Activated naive CD8-positive, alpha-beta T cell treated with anti-CD3 and anti-CD28 coated beads, Interleukin-2, amount 50 U/mL, for 24 hours (primary cell): ENCODE data around the gene SLC6A6.

Source experiments
- ATAC-seq: fragments of 150-1000 bp; cut with Tn5 transposase; one replicate; pipeline ENCODE4 v1.10.0; 2021
- DNase-seq: peaks from one replicate; pipeline ENCODE4 v3.0.0; 2021
- H3K27ac Mint-ChIP-seq: one replicate; pipeline ENCODE4 v1.8.0; 2021; ENCODE audit warnings: mild to moderate bottlenecking, mixed read lengths
- H3K27me3 Mint-ChIP-seq: one replicate; pipeline ENCODE4 v1.8.0; 2021; ENCODE audit warnings: mixed read lengths
- H3K36me3 Mint-ChIP-seq: one replicate; pipeline ENCODE4 v1.8.0; 2021; ENCODE audit warnings: low read depth, mixed read lengths
- H3K4me1 Mint-ChIP-seq: one replicate; pipeline ENCODE4 v1.8.0; 2021; ENCODE audit warnings: mixed read lengths
- H3K4me3 Mint-ChIP-seq: one replicate; pipeline ENCODE4 v1.8.0; 2021; ENCODE audit warnings: mild to moderate bottlenecking, moderate library complexity, mixed read lengths
- H3K9me3 Mint-ChIP-seq: one replicate; pipeline ENCODE4 v1.8.0; 2021; ENCODE audit warnings: mixed read lengths

SLC6A6 gene

DNA sequence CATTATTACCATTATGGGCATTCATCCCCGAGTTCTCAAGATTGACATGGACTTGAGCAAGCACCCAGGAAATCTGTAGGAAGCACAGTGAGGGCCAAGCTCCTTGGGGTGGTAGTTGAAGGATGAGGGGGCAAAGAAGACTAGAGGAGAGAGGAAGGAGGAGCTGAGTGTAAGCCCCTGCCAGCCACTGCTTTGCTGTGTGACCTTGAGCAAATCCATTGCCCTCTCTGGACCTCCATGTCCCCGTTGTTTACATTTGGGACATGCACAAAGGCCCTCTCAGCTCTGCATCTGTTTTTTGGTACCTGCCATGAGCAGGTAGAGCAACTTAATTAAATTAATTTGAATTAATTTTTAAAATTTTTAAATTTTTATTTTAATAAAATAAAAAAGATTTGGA lies 33.5 kb upstream of the SLC6A6 start:
- Mint-ChIP-seq H3K9me3 (no peaks in the 10 kb centered on the region), H3K4me3 (no peak overlapping the region), H3K4me1 (peaks cover 2% of the 10 kb centered on the region), H3K27me3 (peaks cover 2% of the 10 kb centered on the region), H3K36me3 (no peaks in the 10 kb centered on the region), H3K27ac (no peak overlapping the region)
- DNase-seq (no peak), ATAC-seq (no peak)

DNA sequence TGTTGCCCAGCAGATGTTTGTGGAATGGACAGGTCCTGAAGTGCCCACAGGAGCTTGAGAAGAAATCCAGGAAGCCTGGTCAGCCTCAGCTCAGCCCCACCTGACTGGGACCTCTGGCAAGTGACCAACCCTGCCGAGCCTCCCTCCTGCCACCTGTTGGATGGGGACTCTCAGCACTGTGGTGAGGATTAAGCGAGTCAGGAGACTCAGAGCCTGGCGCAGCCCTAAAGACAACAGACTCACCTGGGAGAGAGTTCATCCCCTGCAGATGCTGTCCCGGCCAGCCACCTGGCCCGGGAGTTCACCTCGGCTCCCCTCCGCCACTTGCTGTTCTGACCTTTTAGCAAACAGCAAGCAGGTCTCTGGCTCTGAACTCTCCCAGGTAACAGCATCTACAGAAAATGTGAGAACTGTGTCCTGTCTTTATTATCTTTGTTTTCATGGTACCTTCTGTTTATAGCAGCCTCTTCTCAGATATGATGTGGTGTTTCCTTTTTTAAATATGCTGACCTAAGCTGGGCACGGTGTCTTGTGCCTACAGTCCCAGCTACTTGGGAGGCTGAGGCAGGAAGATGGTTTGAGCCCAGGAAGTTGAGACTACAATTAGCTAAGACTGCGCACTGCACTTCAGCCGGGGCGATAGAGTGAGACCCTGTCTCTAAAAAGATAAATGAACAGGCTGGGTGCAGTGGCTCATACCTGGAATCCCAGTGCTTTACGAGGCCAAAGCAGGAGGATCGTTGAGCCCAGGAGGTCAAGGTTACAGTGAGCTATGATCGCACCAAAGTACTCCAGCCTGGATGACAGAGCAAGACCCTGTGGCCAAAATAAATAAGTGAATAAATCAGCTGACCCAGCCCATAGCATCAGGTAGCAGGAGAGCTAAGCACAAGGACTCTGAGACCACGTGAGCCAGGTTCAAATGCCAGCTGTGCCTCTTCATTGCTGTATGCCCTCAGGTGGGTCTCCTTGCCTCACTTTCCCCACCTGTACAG lies 32.4 kb upstream of the SLC6A6 start:
- Mint-ChIP-seq H3K4me1 (peaks cover 2% of the 10 kb centered on the region), H3K27me3 (peaks cover 2% of the 10 kb centered on the region), H3K9me3 (no peaks in the 10 kb centered on the region), H3K4me3 (no peak overlapping the region), H3K36me3 (no peaks in the 10 kb centered on the region), H3K27ac (no peak overlapping the region)
- ATAC-seq (no peak), DNase-seq (no peak)

- Mint-ChIP-seq H3K4me1 (peaks cover 2% of the 10 kb centered on the region), H3K27ac (no peak overlapping the region), H3K9me3 (no peaks in the 10 kb centered on the region), H3K4me3 (no peak overlapping the region), H3K27me3 (peaks cover 2% of the 10 kb centered on the region), H3K36me3 (no peaks in the 10 kb centered on the region)
- no peak for ATAC-seq
- no peak for DNase-seq
These were observed 31.5 kb upstream of the SLC6A6 start for GRCh38 chr3:14370720-14371572.

DNA sequence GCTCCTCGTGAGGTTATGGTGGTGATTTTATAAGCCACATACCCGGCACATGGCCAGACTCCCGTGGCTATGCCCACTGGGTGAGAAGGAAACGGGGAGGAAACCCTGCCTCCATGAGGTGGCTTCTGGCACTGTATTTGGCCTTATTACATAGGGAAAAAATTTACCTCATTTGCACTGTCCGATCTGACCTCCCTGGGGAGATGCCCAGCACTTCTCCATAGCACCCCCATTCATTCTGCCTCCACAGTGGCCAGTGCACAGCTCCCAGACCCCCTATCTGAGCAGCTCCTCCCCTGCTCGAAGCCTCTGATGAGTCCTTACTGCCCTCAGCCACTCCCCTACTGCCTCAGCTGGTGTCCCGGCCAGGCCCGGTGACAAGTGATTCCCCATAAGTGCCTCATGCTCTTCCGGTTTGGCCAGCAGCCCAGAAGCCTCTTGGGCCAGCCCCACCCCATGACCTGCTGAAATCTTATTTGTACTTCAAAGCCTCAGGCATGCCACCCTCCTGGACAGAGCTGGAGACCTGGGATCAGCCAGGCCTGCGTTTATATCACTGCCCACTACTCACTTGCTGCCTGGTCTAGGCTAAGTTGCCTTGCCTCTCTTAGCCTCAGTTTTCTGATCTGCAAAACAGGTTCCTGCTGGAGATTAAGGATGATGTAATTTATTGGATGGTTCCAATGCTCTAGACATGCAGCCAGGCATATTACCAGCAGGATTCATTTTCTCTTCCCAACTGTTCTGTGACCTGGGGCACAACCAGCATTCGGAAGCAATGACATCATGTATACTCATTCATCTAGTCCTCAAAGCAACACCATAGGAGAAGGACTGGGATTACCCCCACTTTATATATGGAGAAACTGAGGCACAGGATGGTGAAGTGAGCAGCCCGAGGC lies 30.6 kb upstream of the SLC6A6 start:
- no peak overlapping the region for H3K4me3 Mint-ChIP-seq
- H3K27me3 Mint-ChIP-seq = peaks cover 2% of the 10 kb centered on the region
- DNase-seq (no peak), ATAC-seq (no peak)
- H3K9me3 Mint-ChIP-seq = no peaks in the 10 kb centered on the region
- no peak overlapping the region for H3K27ac Mint-ChIP-seq
- H3K4me1 Mint-ChIP-seq = peaks cover 2% of the 10 kb centered on the region
- no peaks in the 10 kb centered on the region for H3K36me3 Mint-ChIP-seq

DNA sequence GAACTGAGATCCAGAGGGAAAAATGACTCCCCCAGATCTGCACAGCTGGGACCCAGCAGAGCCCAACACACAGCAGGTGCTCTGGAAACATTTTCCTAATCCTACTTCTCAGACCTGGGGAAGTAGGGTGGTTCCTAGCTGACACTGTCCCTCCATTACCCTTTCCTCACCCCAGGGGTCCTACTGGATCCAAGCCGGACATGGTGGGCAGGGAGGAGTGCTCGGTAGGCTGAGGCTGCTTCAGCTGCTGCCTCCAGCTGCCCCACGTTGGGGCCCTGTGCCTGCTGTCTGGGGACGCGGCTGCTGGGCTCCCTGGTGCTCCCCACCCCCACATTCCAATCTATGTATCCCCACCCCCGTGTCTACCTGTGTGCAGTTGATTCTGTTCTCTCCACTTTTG lies 29.8 kb upstream of the SLC6A6 start:
- Mint-ChIP-seq H3K4me3 (no peak overlapping the region), H3K36me3 (no peaks in the 10 kb centered on the region), H3K27me3 (peaks cover 2% of the 10 kb centered on the region), H3K4me1 (peaks cover 6% of the 10 kb centered on the region), H3K9me3 (no peaks in the 10 kb centered on the region), H3K27ac (no peak overlapping the region)
- ATAC-seq (no peak), DNase-seq (no peak)

DNA sequence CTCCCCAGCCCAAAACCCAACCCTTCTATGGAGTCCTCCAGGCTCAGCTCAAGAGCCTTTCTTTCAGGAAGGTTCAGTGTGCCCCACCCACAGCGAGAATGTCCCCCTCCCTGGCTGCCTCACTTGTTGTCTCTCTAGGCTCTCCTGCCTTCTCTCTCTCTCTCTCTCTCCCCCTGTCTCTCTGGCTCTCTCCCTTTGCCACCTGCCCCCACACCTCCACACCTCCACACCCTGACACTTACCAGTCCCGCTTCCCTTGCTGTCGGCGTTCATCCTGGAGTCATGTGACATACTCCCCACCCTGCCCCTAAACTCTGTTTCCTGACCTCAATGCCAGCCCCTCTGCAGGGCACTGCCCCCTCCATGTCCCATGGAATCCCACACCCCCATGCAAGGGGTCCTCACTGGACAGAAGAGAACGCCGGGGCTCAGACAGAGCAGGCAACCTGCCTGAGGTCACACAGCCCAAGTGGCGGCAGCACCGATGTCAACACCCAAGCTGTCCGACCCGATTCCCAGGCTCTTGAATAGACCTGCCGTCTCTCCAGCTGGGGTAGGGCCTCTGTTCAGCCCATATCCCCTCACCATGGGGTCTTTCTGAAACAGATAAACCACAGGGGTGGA lies 28.5 kb upstream of the SLC6A6 start:
- peaks cover 14% of the 10 kb centered on the region for H3K4me1 Mint-ChIP-seq

DNA sequence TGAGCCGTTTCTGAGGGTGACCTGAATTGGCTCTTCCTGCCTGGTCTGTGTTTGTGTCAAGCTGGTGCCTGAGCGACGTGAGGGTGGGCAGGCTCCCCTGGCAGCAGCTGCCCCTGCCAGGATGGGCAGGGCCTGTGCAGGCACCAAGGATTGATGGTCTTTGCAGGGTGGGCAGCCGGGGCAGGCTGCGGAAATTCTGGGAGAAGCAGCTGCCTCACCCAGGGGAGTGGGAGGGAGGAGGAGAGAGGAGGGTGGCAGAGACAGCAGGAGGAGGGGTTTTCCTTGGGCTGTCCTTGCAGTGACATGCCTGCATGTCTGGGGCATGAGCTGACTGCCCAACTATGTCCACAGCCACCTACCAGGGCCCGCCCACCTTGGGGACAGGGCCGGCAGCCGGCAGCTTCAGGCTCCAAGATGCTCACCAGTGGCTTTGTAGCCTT lies 27.9 kb upstream of the SLC6A6 start:
- H3K27me3 Mint-ChIP-seq = peaks cover 2% of the 10 kb centered on the region
- H3K4me1 Mint-ChIP-seq = peaks cover 14% of the 10 kb centered on the region
- no peaks in the 10 kb centered on the region for H3K9me3 Mint-ChIP-seq
- DNase-seq (no peak), ATAC-seq (no peak)
- H3K27ac Mint-ChIP-seq = no peak overlapping the region
- no peaks in the 10 kb centered on the region for H3K36me3 Mint-ChIP-seq
- no peak overlapping the region for H3K4me3 Mint-ChIP-seq

More for the DNA sequence above, 28.5 kb upstream of the SLC6A6 start:
- no peak for DNase-seq
- peaks cover 2% of the 10 kb centered on the region for H3K27me3 Mint-ChIP-seq
- no peak overlapping the region for H3K4me3 Mint-ChIP-seq
- no peaks in the 10 kb centered on the region for H3K9me3 Mint-ChIP-seq
- H3K27ac Mint-ChIP-seq = no peak overlapping the region
- no peak for ATAC-seq
- no peaks in the 10 kb centered on the region for H3K36me3 Mint-ChIP-seq

- Mint-ChIP-seq H3K4me3 (no peak overlapping the region), H3K9me3 (no peaks in the 10 kb centered on the region), H3K4me1 (peaks cover 14% of the 10 kb centered on the region), H3K36me3 (no peaks in the 10 kb centered on the region), H3K27me3 (peaks cover 2% of the 10 kb centered on the region), H3K27ac (no peak overlapping the region)
- ATAC-seq (no peak), DNase-seq (no peak)
These were observed 27.2 kb upstream of the SLC6A6 start for GRCh38 chr3:14375192-14375591.

- Mint-ChIP-seq H3K4me1 (peaks cover 14% of the 10 kb centered on the region), H3K27me3 (peaks cover 2% of the 10 kb centered on the region), H3K9me3 (peaks cover 6% of the 10 kb centered on the region), H3K27ac (no peak overlapping the region), H3K4me3 (no peak overlapping the region), H3K36me3 (no peaks in the 10 kb centered on the region)
- ATAC-seq (no peak), DNase-seq (no peak)
These were observed 25.9 kb upstream of the SLC6A6 start for GRCh38 chr3:14376348-14377043.

DNA sequence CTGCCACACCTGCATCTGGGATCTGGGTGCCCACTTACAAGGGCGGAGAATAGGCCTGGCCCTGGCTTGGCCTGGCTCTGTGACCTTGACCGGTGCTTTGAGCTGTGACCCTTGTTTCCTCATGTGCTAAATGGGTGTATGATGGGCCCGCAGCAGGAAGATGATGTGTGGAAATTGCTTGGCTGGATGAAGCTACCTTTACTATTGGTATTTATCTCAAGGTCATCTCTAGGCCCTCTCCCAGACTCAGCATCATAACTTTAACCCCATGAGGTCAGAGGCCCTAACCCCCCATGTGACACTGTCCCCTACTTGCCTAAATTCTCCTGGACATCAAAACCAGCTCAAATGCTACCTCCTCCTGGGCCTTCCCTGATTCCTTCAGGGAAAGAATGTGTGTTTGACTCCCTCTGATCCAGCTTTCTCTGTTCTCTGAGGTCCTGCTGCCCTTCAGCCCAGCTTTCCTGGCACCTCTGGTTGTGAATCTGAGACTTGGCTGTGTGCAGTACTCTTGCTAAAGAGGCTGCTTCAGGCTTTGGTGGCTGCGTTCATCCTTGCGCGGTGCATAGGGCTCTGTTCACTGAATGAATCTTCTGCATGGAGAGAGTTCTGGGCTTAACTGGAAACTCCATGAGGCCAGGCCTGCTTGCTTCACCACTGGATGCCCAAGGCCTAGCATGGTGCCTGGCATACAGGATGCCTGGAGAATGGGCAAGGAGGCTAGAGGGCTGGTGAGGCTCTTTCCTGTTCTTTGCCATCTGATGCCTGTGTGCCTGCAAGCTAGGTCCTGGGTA lies 25.2 kb upstream of the SLC6A6 start:
- no peaks in the 10 kb centered on the region for H3K36me3 Mint-ChIP-seq
- no peak overlapping the region for H3K27ac Mint-ChIP-seq
- no peak for ATAC-seq
- no peak for DNase-seq
- peaks cover 6% of the 10 kb centered on the region for H3K9me3 Mint-ChIP-seq
- no peak overlapping the region for H3K4me3 Mint-ChIP-seq
- H3K4me1 Mint-ChIP-seq = peaks cover 12% of the 10 kb centered on the region
- H3K27me3 Mint-ChIP-seq = peaks cover 2% of the 10 kb centered on the region

DNA sequence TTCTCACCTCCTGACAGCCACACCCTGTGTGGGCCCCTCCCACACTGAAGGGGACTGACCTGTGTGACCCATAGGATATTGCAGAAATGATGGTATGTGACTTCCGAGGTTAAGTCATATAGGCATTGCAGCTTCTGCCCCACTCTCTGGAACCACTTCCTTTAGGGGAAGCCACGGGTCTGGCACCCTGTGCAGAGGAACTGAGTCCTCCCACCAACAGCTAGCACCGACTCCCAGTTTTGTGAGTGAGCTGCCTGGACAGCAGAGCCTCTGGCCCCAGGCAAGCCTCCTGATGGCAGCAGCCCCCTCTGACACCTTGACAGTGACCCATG lies 24.6 kb upstream of the SLC6A6 start:
- peak; percentile 37 for DNase-seq
- H3K27me3 Mint-ChIP-seq = peaks cover 2% of the 10 kb centered on the region
- H3K36me3 Mint-ChIP-seq = no peaks in the 10 kb centered on the region
- peak; percentile 78 for ATAC-seq
- peaks cover 6% of the 10 kb centered on the region for H3K9me3 Mint-ChIP-seq
- H3K4me3 Mint-ChIP-seq = no peak overlapping the region
- peaks cover 12% of the 10 kb centered on the region for H3K4me1 Mint-ChIP-seq
- H3K27ac Mint-ChIP-seq = no peak overlapping the region

- peaks cover 12% of the 10 kb centered on the region for H3K4me1 Mint-ChIP-seq
- H3K4me3 Mint-ChIP-seq = no peak overlapping the region
- peaks cover 6% of the 10 kb centered on the region for H3K9me3 Mint-ChIP-seq
- no peaks in the 10 kb centered on the region for H3K36me3 Mint-ChIP-seq
- H3K27me3 Mint-ChIP-seq = no peaks in the 10 kb centered on the region
- ATAC-seq (no peak), DNase-seq (no peak)
- H3K27ac Mint-ChIP-seq = no peak overlapping the region
These were observed 24.0 kb upstream of the SLC6A6 start for GRCh38 chr3:14378415-14378814.

DNA sequence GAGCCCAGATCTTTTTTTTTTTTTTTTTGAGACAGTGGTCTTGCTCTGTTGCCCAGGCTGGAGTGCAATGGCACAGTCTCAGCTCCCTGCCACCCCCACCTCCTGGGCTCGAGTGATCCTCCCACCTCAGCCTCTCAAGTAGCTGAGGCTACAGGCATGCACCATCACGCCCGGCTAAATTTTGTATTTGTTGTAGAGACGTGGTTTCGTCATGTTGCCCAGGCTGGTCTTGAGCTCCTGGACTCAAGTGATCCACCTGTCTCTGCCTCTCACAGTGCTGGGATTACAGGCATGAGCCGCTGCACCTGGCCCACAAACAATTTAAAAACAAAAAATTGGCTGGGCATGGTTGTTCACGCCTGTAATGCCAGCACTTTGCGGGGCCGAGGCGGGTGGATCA lies 22.6 kb upstream of the SLC6A6 start:
- Mint-ChIP-seq H3K27me3 (no peaks in the 10 kb centered on the region), H3K36me3 (no peaks in the 10 kb centered on the region), H3K27ac (no peak overlapping the region), H3K9me3 (peaks cover 6% of the 10 kb centered on the region), H3K4me1 (peaks cover 12% of the 10 kb centered on the region), H3K4me3 (no peak overlapping the region)
- ATAC-seq (no peak), DNase-seq (no peak)
